GM18873 (cell line): ENCODE data around the gene LINGO4.

Source experiments
- ATAC-seq: cut with Tn5 transposase; IDR thresholded peaks from one replicate; pipeline ENCODE4 v1.9.1; 2021; ENCODE audit warnings: mild to moderate bottlenecking, moderate library complexity, moderate number of reproducible peaks; ENCODE audit not compliant: unreplicated experiment, low FRiP score

Gene LINGO4

GRCh38 chr1:151835596-151835995 is 30.4 kb upstream of the LINGO4 start:
- ATAC-seq: no peak

GRCh38 chr1:151834239-151834638 is 29.0 kb upstream of the LINGO4 start:
- no peak for ATAC-seq

GRCh38 chr1:151833172-151833900 is 28.1 kb upstream of the LINGO4 start:
- ATAC-seq: no peak

- ATAC-seq: no peak
These were observed 27.2 kb upstream of the LINGO4 start for GRCh38 chr1:151832318-151832980.

GRCh38 chr1:151831605-151832004 is 26.4 kb upstream of the LINGO4 start, which contains the start of gene RORC:
Gene RORC, minus strand, starts transcription at chr1:151831802. Its CDS starts 38 bp downstream, at chr1:151831764.
- no peak for ATAC-seq

GRCh38 chr1:151831256-151831591 is 26.0 kb upstream of the LINGO4 start:
- ATAC-seq: no peak

GRCh38 chr1:151830055-151830454 is 24.8 kb upstream of the LINGO4 start:
- ATAC-seq: no peak

GRCh38 chr1:151829352-151830046 is 24.3 kb upstream of the LINGO4 start:
- ATAC-seq: no peak

GRCh38 chr1:151828921-151829320 is 23.7 kb upstream of the LINGO4 start:
- ATAC-seq: no peak

- no peak for ATAC-seq
These were observed 22.6 kb upstream of the LINGO4 start for GRCh38 chr1:151827853-151828252.

- no peak for ATAC-seq
These were observed 20.8 kb upstream of the LINGO4 start for GRCh38 chr1:151825751-151826660.

GRCh38 chr1:151825204-151825603 is 20.0 kb upstream of the LINGO4 start:
- ATAC-seq: no peak

- no peak for ATAC-seq
These were observed 18.0 kb upstream of the LINGO4 start for GRCh38 chr1:151823175-151823574.

- no peak for ATAC-seq
These were observed 17.2 kb upstream of the LINGO4 start for GRCh38 chr1:151822404-151822803.

GRCh38 chr1:151820940-151821339 is 15.7 kb upstream of the LINGO4 start:
- ATAC-seq: no peak

GRCh38 chr1:151819976-151820623 is 14.9 kb upstream of the LINGO4 start:
- no peak for ATAC-seq

- no peak for ATAC-seq
These were observed 14.1 kb upstream of the LINGO4 start for GRCh38 chr1:151819227-151819835.

GRCh38 chr1:151817353-151817730 is 12.1 kb upstream of the LINGO4 start:
- ATAC-seq: no peak

- no peak for ATAC-seq
These were observed 11.5 kb upstream of the LINGO4 start for GRCh38 chr1:151816548-151817352.
